HG02759 (cell line): ENCODE measurements around the gene MARF1.
A peak's percentile ranks its signal among the peaks of the same experiment; 100 is the strongest.
"Not testable (repeated sequence)": the region's sequence is repeated elsewhere in the genome, so short reads cannot be mapped to it uniquely, and the experiment has no call there.

ENCODE experiments used
- ATAC-seq: cut with Tn5 transposase; IDR thresholded peaks from one replicate; pipeline ENCODE4 v1.9.1; 2021; ENCODE audit warnings: mild to moderate bottlenecking, moderate library complexity; ENCODE audit not compliant: unreplicated experiment

The MARF1 gene

DNA sequence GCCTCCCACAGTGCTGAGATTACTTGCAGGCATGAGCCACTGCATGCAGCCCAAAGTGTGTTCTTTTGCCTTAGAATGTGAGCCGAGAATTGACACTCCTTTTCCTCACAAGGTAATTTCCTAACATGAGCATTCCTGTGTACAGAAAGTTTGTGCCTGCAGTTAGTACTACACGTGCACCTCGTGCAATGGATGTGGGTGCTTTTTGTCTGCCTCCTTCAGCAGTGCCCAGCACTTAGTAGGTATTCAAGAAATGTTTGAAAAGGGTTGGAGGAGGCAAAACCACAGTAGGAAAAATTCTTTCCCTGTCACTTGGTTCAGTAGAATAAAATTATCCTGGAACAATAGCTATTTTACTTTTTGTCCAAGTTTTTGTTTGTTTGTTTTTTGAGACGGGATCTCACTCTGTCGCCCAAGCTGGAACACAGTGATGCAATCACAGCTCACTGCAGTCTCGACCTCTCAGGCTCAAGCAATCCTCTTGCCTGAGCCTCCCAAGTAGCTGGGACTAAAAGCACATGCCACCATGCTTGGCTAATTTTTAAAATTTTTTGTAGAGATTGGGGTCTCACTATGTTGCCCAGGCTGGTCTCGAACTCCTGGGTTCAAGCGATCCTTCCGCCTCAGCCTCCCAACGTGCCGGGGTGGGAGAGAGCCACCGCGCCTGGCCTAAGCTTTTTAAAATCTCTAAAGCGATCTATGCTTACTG lies 9.5 kb upstream of the MARF1 start:
- ATAC-seq: no peak

DNA sequence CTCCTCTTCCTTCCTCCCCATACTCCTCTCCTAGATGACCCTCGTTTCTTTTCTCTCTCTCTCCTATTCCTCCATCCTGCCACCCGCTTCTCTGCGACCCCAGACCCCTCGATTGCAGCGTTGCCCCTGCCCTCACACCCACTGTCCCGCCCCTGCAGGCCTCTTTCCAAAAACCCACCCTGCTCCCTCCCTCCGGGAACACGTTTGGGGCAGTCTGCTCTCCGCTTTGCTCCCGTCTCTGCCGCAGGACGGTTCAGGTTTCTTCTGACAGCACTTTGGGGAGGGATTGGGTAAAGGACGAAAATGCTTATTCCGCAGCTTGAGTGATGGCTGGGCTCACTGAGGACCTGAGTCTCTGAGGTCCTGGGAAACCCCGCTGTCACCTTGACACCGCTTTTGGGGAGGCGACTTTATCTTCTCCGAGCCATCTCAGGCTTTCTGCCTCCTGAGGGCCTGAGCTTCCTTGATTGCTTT lies 7.8 kb upstream of the MARF1 start:
- ATAC-seq: no peak

GRCh38 chr16:15650019-15650697 lies 7.2 kb upstream of the MARF1 start, which contains the start of gene NDE1:
Gene NDE1, plus strand, starts transcription at chr16:15650245. Its CDS starts 14,534 bp downstream, at chr16:15664779.
- ATAC-seq: peak; percentile 85

DNA sequence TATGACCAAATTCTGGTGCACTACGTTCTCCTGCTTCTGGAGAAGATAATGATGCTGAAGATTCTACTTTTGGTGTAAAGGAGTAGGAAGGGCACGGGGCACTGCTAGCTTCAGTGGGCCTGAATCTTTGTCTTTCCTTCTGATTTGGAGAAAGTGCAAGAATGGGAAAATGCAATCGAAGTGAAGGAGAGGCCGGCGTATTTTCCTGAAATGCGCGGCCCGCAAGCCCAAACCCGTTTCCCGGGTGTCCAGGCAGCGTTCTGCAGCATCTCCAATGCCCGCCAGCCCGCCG lies 6.7 kb upstream of the MARF1 start:
- no peak for ATAC-seq

GRCh38 chr16:15649311-15649710 lies 6.4 kb upstream of the MARF1 start:
- not testable (repeated sequence) for ATAC-seq

DNA sequence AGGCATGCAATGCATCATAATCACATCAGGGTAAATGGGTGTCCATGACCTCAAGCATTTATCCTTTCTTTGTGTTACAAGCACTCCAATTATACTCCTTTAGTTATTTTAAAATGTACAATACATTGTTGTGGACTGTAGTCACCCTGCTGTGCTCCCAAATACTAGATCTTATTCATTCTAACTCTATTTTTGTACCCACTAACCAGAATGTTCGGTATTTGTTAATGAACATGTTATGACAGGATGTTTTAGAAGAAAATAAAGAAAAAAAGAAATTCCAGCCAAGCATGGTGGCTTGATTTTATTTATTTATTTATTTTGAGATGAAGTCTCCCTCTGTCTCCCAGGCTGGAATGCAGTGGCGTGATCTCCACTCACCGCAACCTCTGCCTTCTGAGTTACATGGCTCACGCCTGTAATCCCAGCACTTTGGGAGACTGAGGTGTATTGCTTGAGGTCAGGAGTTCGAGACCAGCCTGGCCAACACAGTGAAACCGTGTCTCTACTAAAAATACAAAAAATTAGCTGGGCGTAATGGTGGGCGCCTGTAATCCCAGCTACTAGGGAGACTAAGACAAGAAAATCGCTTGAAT lies 5.3 kb upstream of the MARF1 start:
- no peak for ATAC-seq

DNA sequence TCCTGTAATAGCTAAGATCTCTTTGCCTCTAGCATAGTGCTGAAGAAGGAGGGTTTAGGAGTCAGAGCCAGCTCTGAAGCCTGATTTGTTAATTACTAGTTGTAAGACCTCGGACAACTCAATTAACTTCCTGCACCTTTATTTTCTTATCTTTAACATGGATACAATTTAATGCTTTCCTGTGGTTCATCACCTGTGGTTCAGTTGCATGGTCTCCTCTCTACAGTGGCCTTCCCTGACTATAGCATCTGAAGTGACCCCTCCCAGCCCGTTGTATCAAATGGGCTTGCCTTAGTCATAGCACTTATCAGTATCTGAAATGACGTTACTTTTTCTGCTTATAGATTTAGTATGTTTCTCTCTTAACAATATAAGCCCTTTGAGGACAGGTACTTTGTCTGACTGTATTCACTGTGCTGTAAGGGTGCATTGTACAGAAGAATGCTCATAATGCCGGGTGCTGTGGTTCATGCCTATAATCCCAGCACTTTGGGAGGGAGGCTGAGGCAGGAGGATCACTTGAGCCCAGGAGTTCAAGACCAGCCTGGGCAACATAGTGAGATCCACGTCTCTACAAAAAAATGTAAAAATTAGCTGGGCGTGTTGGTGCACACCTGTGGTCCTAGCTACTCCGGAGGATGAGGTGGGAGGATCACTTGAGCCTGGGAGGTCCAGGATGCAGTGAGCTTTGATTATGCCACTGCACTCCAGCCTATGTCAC lies 4.5 kb upstream of the MARF1 start:
- ATAC-seq: no peak

GRCh38 chr16:15646557-15647293 lies 3.8 kb upstream of the MARF1 start:
- ATAC-seq: not testable (repeated sequence)

DNA sequence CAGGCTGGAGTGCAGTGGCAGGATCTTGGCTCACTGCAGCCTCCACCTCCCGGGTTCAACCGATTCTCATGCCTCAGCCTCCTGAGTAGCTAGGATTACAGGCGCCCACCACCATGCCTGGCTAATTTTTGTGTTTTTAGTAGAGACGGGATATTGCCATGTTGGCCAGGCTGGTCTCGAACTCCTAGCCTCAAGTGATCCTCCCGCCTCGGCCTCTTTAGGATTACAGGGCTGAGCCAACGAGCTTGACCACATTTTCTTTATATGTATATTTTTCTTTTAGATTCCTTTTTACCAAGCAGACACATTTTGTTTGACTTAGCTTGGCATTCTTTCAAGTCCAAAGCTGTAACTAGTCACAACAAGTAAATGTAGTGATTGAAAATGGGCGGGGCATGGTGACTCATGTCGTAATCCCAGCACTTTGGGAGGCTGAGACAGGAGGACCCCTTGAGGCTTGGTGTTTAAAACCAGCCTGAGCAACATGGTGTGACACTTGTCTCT lies 2.1 kb upstream of the MARF1 start:
- ATAC-seq: not testable (repeated sequence)

DNA sequence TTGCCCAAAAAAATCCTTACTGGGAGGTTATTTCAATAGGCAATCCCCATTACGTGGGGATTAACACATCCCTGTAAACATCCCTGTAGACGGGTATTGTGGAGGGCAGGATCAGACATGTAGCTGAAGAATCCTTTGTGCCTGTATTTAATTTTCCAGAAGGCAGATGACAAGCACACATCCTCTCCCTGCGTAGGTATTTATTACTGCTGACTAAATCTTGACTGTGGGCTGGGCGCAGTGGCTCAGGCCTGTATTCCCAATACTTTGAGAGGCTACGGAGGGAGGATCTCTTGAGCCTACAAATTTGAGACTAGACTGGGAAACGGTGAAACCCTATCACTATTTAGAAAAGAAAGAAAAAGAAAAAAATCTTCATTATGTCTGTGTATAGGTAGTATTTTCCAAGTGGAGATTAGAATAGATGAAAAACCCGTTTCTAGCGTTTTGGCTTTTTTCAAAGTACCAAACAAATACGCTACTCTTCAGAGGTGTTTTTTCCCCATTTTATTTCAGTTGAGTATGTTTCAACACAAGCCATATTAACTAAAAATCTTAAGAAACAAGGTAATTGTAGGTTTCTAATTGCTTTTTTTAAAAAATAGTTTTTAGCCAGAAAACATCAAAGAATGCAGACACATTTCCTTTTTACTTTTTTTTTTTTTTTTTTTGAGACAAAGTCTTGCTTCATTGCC lies 1.5 kb upstream of the MARF1 start:
- ATAC-seq: no peak

DNA sequence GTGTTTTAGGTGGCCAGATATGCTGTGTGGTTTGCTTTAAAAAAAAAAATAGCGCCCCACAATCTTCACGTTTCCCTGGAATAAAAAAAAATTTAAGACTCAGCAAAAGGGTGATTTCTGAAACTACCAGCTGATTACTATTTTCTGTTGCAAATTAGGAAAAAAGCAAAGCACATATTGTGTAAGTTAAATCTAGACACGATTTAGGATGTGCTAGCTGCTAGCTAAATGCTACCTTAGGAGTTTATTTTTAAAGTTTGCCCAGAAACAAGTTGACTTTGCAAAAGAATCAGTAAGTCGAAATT lies 944 bp upstream of the MARF1 start:
- no peak for ATAC-seq

DNA sequence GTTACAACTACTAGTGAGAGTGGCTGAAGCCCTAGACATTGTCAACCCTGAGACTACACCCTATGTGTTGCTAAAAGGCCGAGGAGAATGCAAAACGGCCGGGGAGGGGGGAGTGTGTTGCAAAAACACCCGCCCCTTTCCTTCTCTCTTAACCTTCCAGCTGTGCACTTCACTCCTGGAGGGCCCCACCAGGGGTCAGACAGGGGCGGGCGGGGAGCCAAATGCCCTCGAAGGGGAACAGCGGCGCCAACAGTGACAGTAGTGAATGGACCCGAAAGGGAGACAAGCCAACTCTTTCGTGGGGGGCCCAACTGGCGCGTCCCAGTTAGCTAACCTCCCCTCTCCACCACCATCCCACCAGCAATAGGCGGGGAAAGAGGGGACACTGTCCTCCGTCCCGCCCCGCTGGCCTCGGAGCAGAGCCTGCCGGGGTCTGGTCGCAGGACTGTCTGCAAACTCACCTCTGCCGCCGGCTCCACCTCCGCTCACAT lies 352 bp downstream of the MARF1 start:
- ATAC-seq: peak; percentile 61

DNA sequence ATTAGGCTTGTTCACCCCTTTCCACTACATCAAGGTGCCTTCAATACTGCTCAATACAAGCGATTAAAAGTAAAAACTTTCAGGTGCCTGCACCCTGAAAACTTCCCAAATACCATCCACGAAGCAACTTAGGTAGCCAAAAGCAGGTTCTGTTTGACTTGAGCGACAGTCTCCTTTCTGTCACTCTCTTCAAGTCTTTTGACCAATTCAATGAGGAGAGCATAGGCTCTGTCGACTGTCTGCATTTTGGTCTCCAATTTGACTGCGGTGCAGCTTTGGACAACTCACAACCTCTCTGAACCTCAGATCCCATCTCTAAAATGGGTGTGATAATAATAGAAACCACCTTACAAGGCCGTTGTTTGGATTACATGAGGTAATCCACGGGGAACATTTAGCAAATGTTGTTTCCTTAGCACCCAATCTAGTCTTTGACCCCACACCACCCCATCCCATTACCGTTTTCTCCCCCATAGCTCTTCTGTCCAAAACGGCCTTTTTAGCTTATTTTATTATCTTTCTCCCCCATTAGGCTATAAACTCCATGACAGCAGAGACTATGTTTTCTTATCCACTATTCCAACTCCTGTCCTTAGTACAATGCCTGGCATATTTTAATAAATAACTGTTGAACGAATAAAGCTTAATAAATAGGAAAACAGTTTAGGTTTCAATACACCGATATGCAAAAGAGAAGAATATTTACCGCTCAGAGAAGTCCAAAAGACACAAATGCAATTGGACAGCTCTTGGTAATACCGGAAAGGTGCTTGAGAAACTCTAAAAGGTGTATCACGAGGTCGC lies 999 bp downstream of the MARF1 start:
- ATAC-seq: no peak

DNA sequence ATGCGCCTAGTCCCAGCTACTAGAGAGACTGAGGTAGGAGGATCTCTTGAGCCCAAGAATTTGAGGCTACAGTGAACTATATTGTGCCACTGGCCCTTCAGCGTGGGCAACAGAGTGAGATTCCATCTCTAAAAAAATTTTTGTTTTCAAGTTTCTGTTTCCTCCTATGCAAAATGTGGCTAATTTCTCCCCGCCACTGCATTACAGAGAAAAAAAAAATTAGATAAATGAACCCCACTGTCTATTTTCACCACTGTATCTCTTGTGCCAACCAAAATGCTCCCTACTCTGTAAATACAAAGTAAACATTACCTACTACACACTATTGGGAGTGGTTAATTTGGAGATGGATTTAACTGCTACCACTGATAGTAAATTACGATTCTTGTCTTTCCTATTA lies 2.0 kb downstream of the MARF1 start:
- ATAC-seq: no peak

DNA sequence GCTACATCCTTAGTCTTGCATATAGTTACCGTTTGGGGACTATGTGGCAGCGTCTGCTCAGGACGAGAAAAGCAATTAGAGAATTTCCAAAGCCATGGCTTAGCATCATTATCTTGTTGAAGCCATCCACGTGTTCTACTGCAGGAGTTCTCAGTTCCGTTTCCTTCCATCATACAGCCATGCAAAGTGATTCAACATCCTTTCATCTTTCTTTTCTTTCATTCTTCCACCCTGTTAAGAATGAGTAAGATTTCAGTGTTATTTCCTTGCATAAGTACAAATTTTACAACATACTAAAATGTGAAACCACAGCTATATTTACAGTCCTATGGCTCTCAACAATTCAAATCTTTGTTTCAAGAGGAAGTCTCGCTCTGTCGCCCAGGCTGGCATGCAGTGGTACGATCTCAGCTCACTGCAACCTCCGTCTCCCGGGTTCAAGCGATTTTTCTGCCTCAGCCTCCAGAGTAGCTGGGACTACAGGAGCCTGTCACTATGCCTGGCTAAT lies 3.8 kb downstream of the MARF1 start:
- no peak for ATAC-seq

GRCh38 chr16:15636392-15636873 lies 6.5 kb downstream of the MARF1 start:
- ATAC-seq: no peak

GRCh38 chr16:15635926-15636325 lies 7.0 kb downstream of the MARF1 start:
- ATAC-seq: no peak

GRCh38 chr16:15631730-15632409 lies 11.1 kb downstream of the MARF1 start:
- ATAC-seq: no peak
